SH-SY5Y (cell line): ENCODE measurements around the gene COPB2.

Experiments used
- GATA2 ChIP-seq: IDR thresholded peaks from 2 replicates; pipeline ENCODE4 v1.6.1; 2011; ENCODE audit warnings: mild to moderate bottlenecking, low read depth, low read length
- GATA3 ChIP-seq: IDR thresholded peaks from 2 replicates; pipeline ENCODE4 v1.6.1; 2011; ENCODE audit warnings: low read depth, mild to moderate bottlenecking, low read length, moderate library complexity

- no peak for TF ChIP-seq GATA2
- no peak for TF ChIP-seq GATA3
These were observed 32.0 kb upstream of the COPB2 start for GRCh38 chr3:139421460-139421859.
